K562 (cell line): ENCODE measurements around the gene MDK. TPM values are rescaled to one million over a fixed set of nuclear protein-coding genes. Genes with fewer than 3 reads are reported as not detected.
A peak's percentile ranks its signal among the peaks of the same experiment; 100 is the strongest.

Experiments
- CEBPB ChIP-seq: fragments of 450-650 bp; IDR thresholded peaks from 2 replicates; pipeline ENCODE4 v1.6.1; 2016; ENCODE audit warnings: missing genetic modification characterization, missing compliant biosample characterization
- CTCFL ChIP-seq: IDR thresholded peaks from 2 replicates; pipeline ENCODE4 v1.6.1; 2011; ENCODE audit warnings: borderline replicate concordance, low read depth, mild to moderate bottlenecking, moderate library complexity, low read length; ENCODE audit not compliant: insufficient read depth, poor library complexity, severe bottlenecking
- GABPB2 ChIP-seq: fragments of 250-450 bp; sonication (Bioruptor Pico); conservative IDR thresholded peaks from 2 replicates; pipeline ENCODE4 v1.5.1; 2021; ENCODE audit warnings: mild to moderate bottlenecking
- KLF10 ChIP-seq: fragments of 250-450 bp; sonication (Bioruptor Pico); IDR thresholded peaks from 2 replicates; pipeline ENCODE4 v1.6.1; 2021; ENCODE audit warnings: matching md5 sums
- MTA3 ChIP-seq: fragments of 450-650 bp; formaldehyde crosslinking; IDR thresholded peaks from 2 replicates; pipeline ENCODE4 v1.6.1; 2017; ENCODE audit warnings: mild to moderate bottlenecking, borderline replicate concordance
- NFIX ChIP-seq: fragments of 250-450 bp; sonication (Bioruptor Pico); IDR thresholded peaks from 2 replicates; pipeline ENCODE4 v1.4.0; 2020; ENCODE audit warnings: low read depth, mild to moderate bottlenecking, moderate library complexity
- POLR2H ChIP-seq: IDR thresholded peaks from 2 replicates; pipeline ENCODE4 v1.6.1; 2016; ENCODE audit warnings: missing genetic modification characterization, low read depth, mild to moderate bottlenecking, control low read depth, missing compliant biosample characterization, moderate library complexity
- PTTG1 ChIP-seq: fragments of 450-650 bp; IDR thresholded peaks from 2 replicates; pipeline ENCODE4 v1.6.1; 2016; ENCODE audit warnings: low read depth, mild to moderate bottlenecking, missing genetic modification characterization, missing compliant biosample characterization
- RBM25 ChIP-seq: fragments of 200-400 bp; formaldehyde crosslinking; IDR thresholded peaks from 2 replicates; pipeline ENCODE4 v1.6.1; 2018; ENCODE audit warnings: low read length, low read depth, moderate library complexity; ENCODE audit not compliant: severe bottlenecking
- RFX7 ChIP-seq: fragments of 250-450 bp; sonication (Bioruptor Pico); IDR thresholded peaks from 2 replicates; pipeline ENCODE4 v1.5.1; 2021; ENCODE audit warnings: mild to moderate bottlenecking
- SRSF1 ChIP-seq: fragments of 200-400 bp; formaldehyde crosslinking; IDR thresholded peaks from 2 replicates; pipeline ENCODE4 v1.6.1; 2017; ENCODE audit warnings: mild to moderate bottlenecking, low read depth, low read length, moderate library complexity
- ZBTB17 ChIP-seq: fragments of 450-650 bp; formaldehyde crosslinking; IDR thresholded peaks from 2 replicates; pipeline ENCODE4 v1.4.0; 2020; ENCODE audit warnings: mild to moderate bottlenecking
- ZBTB26 ChIP-seq: fragments of 450-650 bp; formaldehyde crosslinking; IDR thresholded peaks from 2 replicates; pipeline ENCODE4 v1.4.0; 2022; ENCODE audit warnings: missing genetic modification characterization
- ZEB2 ChIP-seq: fragments of 450-650 bp; IDR thresholded peaks from 2 replicates; pipeline ENCODE4 v1.6.1; 2016
- ZNF561 ChIP-seq: fragments of 450-650 bp; formaldehyde crosslinking; conservative IDR thresholded peaks from 2 replicates; pipeline ENCODE4 v1.4.0; 2020; ENCODE audit warnings: mild to moderate bottlenecking, moderate library complexity
- ZNF592 ChIP-seq: fragments of 450-650 bp; IDR thresholded peaks from 2 replicates; pipeline ENCODE4 v1.6.1; 2017; ENCODE audit warnings: antibody characterized with exemption, mild to moderate bottlenecking
- ZNF707 ChIP-seq: fragments of 250-450 bp; sonication (Bioruptor Pico); conservative IDR thresholded peaks from 2 replicates; pipeline ENCODE4 v1.8.0; 2022; ENCODE audit warnings: inconsistent platforms, mild to moderate bottlenecking, moderate library complexity
- polyA plus RNA-seq, 8 experiments: library from polyadenylated mRNA; depleted of rRNA in 4 of 8; stranded (reverse) in 5 of 8; unstranded in 3 of 8; fragments of >200 nt; fragmentation: Nextera tagmentation in 2 of 8; fragmentation: Illumina TruSeq in 1 of 8; extraction: Ambion mirVana in 2 of 8; extraction: Trizol in 1 of 8; gene quantifications; 2 replicates each; pipeline versions ENCODE4 v1.2.1 to v1.2.3, GENCODE V29; 2011 to 2014; ENCODE audit warnings: inconsistent platforms in 1 of 8, missing spikeins in 1 of 8
- total RNA-seq, 7 experiments: library from RNA; depleted of rRNA in 6 of 7; stranded (reverse); fragments of >200 nt in 6 of 7; fragmentation: Illumina TruSeq in 2 of 7; extraction: Trizol in 2 of 7; gene quantifications; 2 replicates each; pipeline versions ENCODE4 v1.2.1 to v1.2.3, GENCODE V29; 2011 to 2021; ENCODE audit warnings: low replicate concordance in 1 of 7
- TF ChIP-seq, protein P1 (sequence below): sonication (generic); formaldehyde crosslinking; IDR thresholded peaks from 2 replicates; pipeline ENCODE4 v1.8.1; 2022; ENCODE audit warnings: missing genetic modification reagents

MDK gene
- total and polyA plus RNA-seq, 9 of the 15 experiments (the other 6 are each of a cell fraction or from before 2014, with no cell fraction given): 20.7 to 700 (median 350) TPM

DNA sequence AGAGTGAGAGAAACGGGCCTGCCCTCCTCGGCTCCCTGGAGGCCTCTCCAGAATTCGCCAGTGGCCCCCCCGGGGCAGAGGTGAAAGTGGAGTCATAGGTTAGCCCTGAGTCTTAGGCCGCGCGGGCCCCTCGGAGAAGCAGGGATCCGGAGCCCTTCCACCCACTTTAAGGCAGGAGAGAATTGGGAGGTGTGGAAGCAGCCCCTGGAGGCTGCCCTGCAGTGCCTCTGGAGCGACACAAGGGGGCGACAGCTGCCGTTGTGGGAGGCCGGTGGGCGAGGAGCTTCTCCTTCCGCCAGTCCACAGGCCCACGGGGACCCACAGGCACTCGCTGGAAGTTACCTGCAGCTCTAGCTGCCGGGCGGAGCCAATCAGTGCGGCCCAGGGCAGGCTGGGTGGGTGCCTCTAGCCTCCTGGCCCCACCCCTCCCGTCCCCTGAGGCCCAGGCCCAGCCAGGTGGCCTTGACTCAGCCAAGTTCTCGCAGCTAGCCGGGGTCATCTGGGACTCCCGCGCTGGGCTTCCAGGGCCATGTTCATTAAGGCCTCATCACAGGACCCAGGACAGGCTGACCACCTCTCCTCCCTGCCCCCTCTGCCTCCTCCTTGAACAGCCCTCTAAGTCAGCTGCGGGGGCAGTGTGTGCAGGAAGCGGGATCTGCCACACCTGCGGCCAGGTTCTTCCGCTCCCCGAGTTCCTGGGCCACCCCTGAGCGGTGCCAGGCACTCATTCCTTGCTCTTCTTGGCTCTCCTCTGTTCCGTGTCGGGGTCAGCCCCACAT lies 29.2 kb upstream of the MDK start (continued):
- no peak for TF ChIP-seq RBM25
- no peak for TF ChIP-seq RFX7 (CRISPR knock-in tag)
- peak; percentile 54; the same call in 1 of the 2 replicates for TF ChIP-seq MTA3
- TF ChIP-seq ZNF707 (CRISPR knock-in tag): no peak
- no peak for TF ChIP-seq ZBTB17
- no peak for TF ChIP-seq CEBPB (tag)
- TF ChIP-seq CTCFL: peak; percentile 80
- TF ChIP-seq ZEB2: peak; percentile 61; the same call in 1 of the 2 replicates
- TF ChIP-seq GABPB2 (CRISPR knock-in tag): no peak
- no peak for TF ChIP-seq POLR2H (tag)
- TF ChIP-seq ZNF561 (CRISPR knock-in tag): no peak
- no peak for TF ChIP-seq NFIX
- TF ChIP-seq ZNF592: no peak; the same call in 1 of the 2 replicates
- no peak for TF ChIP-seq KLF10 (CRISPR knock-in tag)
- no peak for TF ChIP-seq SRSF1
- no peak for TF ChIP-seq PTTG1
- TF ChIP-seq ZBTB26 (CRISPR knock-in tag): no peak
- TF ChIP-seq, protein P1, sequence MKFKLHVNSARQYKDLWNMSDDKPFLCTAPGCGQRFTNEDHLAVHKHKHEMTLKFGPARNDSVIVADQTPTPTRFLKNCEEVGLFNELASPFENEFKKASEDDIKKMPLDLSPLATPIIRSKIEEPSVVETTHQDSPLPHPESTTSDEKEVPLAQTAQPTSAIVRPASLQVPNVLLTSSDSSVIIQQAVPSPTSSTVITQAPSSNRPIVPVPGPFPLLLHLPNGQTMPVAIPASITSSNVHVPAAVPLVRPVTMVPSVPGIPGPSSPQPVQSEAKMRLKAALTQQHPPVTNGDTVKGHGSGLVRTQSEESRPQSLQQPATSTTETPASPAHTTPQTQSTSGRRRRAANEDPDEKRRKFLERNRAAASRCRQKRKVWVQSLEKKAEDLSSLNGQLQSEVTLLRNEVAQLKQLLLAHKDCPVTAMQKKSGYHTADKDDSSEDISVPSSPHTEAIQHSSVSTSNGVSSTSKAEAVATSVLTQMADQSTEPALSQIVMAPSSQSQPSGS (CRISPR knock-in tag): no peak
